Loucy (cell line): ENCODE results near the gene LDLRAD4.

ENCODE experiments used
- EZH2phosphoT487 ChIP-seq: fragments of 200-600 bp; IDR thresholded peaks from 2 replicates; pipeline ENCODE4 v1.6.1; 2018; ENCODE audit warnings: antibody characterized with exemption, mild to moderate bottlenecking, moderate library complexity, borderline replicate concordance
- TF ChIP-seq, protein P1 (sequence below): fragments of 200-600 bp; sonication (generic); conservative IDR thresholded peaks from 2 replicates; pipeline ENCODE4 v1.5.1; 2014; ENCODE audit warnings: mild to moderate bottlenecking, antibody characterized with exemption, low read length

GRCh38 chr18:13514558-13514957, 296.0 kb downstream of the LDLRAD4 start:
- TF ChIP-seq, protein P1, sequence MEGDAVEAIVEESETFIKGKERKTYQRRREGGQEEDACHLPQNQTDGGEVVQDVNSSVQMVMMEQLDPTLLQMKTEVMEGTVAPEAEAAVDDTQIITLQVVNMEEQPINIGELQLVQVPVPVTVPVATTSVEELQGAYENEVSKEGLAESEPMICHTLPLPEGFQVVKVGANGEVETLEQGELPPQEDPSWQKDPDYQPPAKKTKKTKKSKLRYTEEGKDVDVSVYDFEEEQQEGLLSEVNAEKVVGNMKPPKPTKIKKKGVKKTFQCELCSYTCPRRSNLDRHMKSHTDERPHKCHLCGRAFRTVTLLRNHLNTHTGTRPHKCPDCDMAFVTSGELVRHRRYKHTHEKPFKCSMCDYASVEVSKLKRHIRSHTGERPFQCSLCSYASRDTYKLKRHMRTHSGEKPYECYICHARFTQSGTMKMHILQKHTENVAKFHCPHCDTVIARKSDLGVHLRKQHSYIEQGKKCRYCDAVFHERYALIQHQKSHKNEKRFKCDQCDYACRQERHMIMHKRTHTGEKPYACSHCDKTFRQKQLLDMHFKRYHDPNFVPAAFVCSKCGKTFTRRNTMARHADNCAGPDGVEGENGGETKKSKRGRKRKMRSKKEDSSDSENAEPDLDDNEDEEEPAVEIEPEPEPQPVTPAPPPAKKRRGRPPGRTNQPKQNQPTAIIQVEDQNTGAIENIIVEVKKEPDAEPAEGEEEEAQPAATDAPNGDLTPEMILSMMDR = no peak
- no peak for TF ChIP-seq EZH2phosphoT487
